HepG2 (cell line): ENCODE measurements around the gene CARD9. TPM values are rescaled to one million over a fixed set of nuclear protein-coding genes. Genes with fewer than 3 reads are reported as not detected.

Source experiments
- BRF2 ChIP-seq: sonication (generic); formaldehyde crosslinking; IDR thresholded peaks from 2 replicates; pipeline ENCODE4 v1.8.1; 2022; ENCODE audit warnings: mild to moderate bottlenecking, missing genetic modification reagents
- EP300 ChIP-seq, 3 experiments: sonication (generic) in 1 of 3; formaldehyde crosslinking in 1 of 3; IDR thresholded peaks; 2 replicates each; pipeline versions ENCODE4 v1.5.1 to v1.6.1; 2011 to 2020; ENCODE audit warnings: low read depth in 2 of 3, low read length in 2 of 3, borderline replicate concordance in 1 of 3, improper control_type of control experiment in 1 of 3, mild to moderate bottlenecking in 1 of 3, missing genetic modification reagents in 1 of 3, moderate library complexity in 1 of 3
- MAF1 ChIP-seq: sonication (generic); formaldehyde crosslinking; IDR thresholded peaks from 2 replicates; pipeline ENCODE4 v1.5.0; 2020; ENCODE audit warnings: missing genetic modification reagents, borderline replicate concordance
- NCOA1 ChIP-seq: sonication (generic); formaldehyde crosslinking; IDR thresholded peaks from 2 replicates; pipeline ENCODE4 v1.9.0; 2021; ENCODE audit warnings: missing genetic modification reagents
- NFE2L1 ChIP-seq: sonication (generic); formaldehyde crosslinking; IDR thresholded peaks from 2 replicates; pipeline ENCODE4 v1.4.0; 2020; ENCODE audit warnings: missing genetic modification reagents, mild to moderate bottlenecking, borderline replicate concordance
- NR1H2 ChIP-seq: sonication (generic); formaldehyde crosslinking; IDR thresholded peaks from 2 replicates; pipeline ENCODE4 v1.8.1; 2022; ENCODE audit warnings: low read depth, missing genetic modification reagents, borderline replicate concordance
- POLR2G ChIP-seq: fragments of 200-400 bp; formaldehyde crosslinking; IDR thresholded peaks from 2 replicates; pipeline ENCODE4 v1.6.1; 2018; ENCODE audit warnings: mild to moderate bottlenecking, low read depth, low read length, moderate library complexity
- SKI ChIP-seq: fragments of 450-650 bp; IDR thresholded peaks from one replicate; pipeline ENCODE4 v1.6.1; 2018; ENCODE audit warnings: mild to moderate bottlenecking; ENCODE audit not compliant: partially characterized antibody
- TBX2 ChIP-seq: sonication (generic); formaldehyde crosslinking; IDR thresholded peaks from 2 replicates; pipeline ENCODE4 v1.5.0; 2020; ENCODE audit warnings: missing genetic modification reagents, mild to moderate bottlenecking, borderline replicate concordance
- THYN1 ChIP-seq: sonication (generic); formaldehyde crosslinking; IDR thresholded peaks from 2 replicates; pipeline ENCODE4 v1.8.1; 2023; ENCODE audit warnings: low read depth, mild to moderate bottlenecking, moderate library complexity, missing genetic modification reagents, borderline replicate concordance
- ZBTB20 ChIP-seq: sonication (generic); formaldehyde crosslinking; IDR thresholded peaks from 2 replicates; pipeline ENCODE4 v1.8.1; 2023; ENCODE audit warnings: missing genetic modification reagents, low read depth, mild to moderate bottlenecking, borderline replicate concordance
- ZNF34 ChIP-seq: sonication (generic); formaldehyde crosslinking; IDR thresholded peaks from 2 replicates; pipeline ENCODE4 v1.4.0; 2020; ENCODE audit warnings: mild to moderate bottlenecking, missing genetic modification reagents, borderline replicate concordance
- ZNF430 ChIP-seq: sonication (generic); formaldehyde crosslinking; IDR thresholded peaks from 2 replicates; pipeline ENCODE4 v1.9.0; 2021; ENCODE audit warnings: mild to moderate bottlenecking, missing genetic modification reagents
- polyA plus RNA-seq, 8 experiments: library from polyadenylated mRNA; depleted of rRNA in 3 of 8; stranded (reverse) in 7 of 8; unstranded in 1 of 8; fragments of >200 nt; fragmentation: Illumina TruSeq in 4 of 8; extraction: Trizol in 4 of 8; gene quantifications; 2 replicates each; pipeline versions ENCODE4 v1.2.1 to v1.2.3, GENCODE V29; 2011 to 2016; ENCODE audit warnings: low read depth in 4 of 8, missing spikeins in 1 of 8, mixed read lengths in 1 of 8; ENCODE audit not compliant: insufficient read depth in 1 of 8
- total RNA-seq, 5 experiments: library from RNA; depleted of rRNA; stranded (reverse); fragments of >200 nt; fragmentation: Illumina TruSeq; extraction: Trizol; gene quantifications; 2 replicates each; pipeline ENCODE4 v1.2.3, GENCODE V29; 2016; ENCODE audit warnings: low read depth in 1 of 5
- TF ChIP-seq, protein P1 (sequence below): sonication (generic); formaldehyde crosslinking; IDR thresholded peaks from 2 replicates; pipeline ENCODE4 v1.4.0; 2020; ENCODE audit warnings: mild to moderate bottlenecking, missing genetic modification reagents
- TF ChIP-seq, protein P2 (sequence below): sonication (generic); formaldehyde crosslinking; conservative IDR thresholded peaks from 2 replicates; pipeline ENCODE4 v1.4.0; 2020; ENCODE audit warnings: missing genetic modification reagents
- TF ChIP-seq, protein P3 (sequence below): sonication (generic); formaldehyde crosslinking; IDR thresholded peaks from 2 replicates; pipeline ENCODE4 v1.4.0; 2020; ENCODE audit warnings: mild to moderate bottlenecking, missing genetic modification reagents

Gene CARD9
- total and polyA plus RNA-seq, 2 of the 13 experiments (the other 11 are each of a cell fraction or from before 2014, with no cell fraction given) = 3.3 to 7.4 TPM

GRCh38 chr9:136372561-136373299, 739 bp downstream of the CARD9 start (continued):
- TF ChIP-seq SKI (no peak), ZNF430 (CRISPR knock-in tag) (no peak), MAF1 (CRISPR knock-in tag) (peak; percentile 79; the same call in 1 of the 2 replicates), EP300 (IDR thresholded peaks at IDR 0.05; ENCODE audit: low read depth in 2 of 2, low read length in 2 of 2) (peak in 1 of 2 experiments; percentile 11; a peak in 1 of 4 replicates), EP300 (CRISPR knock-in tag; IDR thresholded peaks at IDR 0.05; ENCODE audit: borderline replicate concordance) (no peak), BRF2 (no peak), NFE2L1 (CRISPR knock-in tag) (no peak), NCOA1 (CRISPR knock-in tag) (no peak), ZBTB20 (CRISPR knock-in tag) (no peak), NR1H2 (CRISPR knock-in tag) (no peak), TBX2 (CRISPR knock-in tag) (no peak; the same call in 1 of the 2 replicates), THYN1 (no peak), ZNF34 (CRISPR knock-in tag) (peak; percentile 78; the same call in 1 of the 2 replicates), POLR2G (peak; percentile 26; the same call in 1 of the 2 replicates)
- TF ChIP-seq, protein P1, sequence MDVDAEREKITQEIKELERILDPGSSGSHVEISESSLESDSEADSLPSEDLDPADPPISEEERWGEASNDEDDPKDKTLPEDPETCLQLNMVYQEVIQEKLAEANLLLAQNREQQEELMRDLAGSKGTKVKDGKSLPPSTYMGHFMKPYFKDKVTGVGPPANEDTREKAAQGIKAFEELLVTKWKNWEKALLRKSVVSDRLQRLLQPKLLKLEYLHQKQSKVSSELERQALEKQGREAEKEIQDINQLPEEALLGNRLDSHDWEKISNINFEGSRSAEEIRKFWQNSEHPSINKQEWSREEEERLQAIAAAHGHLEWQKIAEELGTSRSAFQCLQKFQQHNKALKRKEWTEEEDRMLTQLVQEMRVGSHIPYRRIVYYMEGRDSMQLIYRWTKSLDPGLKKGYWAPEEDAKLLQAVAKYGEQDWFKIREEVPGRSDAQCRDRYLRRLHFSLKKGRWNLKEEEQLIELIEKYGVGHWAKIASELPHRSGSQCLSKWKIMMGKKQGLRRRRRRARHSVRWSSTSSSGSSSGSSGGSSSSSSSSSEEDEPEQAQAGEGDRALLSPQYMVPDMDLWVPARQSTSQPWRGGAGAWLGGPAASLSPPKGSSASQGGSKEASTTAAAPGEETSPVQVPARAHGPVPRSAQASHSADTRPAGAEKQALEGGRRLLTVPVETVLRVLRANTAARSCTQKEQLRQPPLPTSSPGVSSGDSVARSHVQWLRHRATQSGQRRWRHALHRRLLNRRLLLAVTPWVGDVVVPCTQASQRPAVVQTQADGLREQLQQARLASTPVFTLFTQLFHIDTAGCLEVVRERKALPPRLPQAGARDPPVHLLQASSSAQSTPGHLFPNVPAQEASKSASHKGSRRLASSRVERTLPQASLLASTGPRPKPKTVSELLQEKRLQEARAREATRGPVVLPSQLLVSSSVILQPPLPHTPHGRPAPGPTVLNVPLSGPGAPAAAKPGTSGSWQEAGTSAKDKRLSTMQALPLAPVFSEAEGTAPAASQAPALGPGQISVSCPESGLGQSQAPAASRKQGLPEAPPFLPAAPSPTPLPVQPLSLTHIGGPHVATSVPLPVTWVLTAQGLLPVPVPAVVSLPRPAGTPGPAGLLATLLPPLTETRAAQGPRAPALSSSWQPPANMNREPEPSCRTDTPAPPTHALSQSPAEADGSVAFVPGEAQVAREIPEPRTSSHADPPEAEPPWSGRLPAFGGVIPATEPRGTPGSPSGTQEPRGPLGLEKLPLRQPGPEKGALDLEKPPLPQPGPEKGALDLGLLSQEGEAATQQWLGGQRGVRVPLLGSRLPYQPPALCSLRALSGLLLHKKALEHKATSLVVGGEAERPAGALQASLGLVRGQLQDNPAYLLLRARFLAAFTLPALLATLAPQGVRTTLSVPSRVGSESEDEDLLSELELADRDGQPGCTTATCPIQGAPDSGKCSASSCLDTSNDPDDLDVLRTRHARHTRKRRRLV (CRISPR knock-in tag) = no peak
- TF ChIP-seq, protein P2, sequence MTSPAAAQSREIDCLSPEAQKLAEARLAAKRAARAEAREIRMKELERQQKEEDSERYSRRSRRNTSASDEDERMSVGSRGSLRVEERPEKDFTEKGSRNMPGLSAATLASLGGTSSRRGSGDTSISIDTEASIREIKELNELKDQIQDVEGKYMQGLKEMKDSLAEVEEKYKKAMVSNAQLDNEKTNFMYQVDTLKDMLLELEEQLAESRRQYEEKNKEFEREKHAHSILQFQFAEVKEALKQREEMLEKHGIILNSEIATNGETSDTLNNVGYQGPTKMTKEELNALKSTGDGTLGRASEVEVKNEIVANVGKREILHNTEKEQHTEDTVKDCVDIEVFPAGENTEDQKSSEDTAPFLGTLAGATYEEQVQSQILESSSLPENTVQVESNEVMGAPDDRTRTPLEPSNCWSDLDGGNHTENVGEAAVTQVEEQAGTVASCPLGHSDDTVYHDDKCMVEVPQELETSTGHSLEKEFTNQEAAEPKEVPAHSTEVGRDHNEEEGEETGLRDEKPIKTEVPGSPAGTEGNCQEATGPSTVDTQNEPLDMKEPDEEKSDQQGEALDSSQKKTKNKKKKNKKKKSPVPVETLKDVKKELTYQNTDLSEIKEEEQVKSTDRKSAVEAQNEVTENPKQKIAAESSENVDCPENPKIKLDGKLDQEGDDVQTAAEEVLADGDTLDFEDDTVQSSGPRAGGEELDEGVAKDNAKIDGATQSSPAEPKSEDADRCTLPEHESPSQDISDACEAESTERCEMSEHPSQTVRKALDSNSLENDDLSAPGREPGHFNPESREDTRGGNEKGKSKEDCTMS (CRISPR knock-in tag) = no peak
- TF ChIP-seq, protein P3, sequence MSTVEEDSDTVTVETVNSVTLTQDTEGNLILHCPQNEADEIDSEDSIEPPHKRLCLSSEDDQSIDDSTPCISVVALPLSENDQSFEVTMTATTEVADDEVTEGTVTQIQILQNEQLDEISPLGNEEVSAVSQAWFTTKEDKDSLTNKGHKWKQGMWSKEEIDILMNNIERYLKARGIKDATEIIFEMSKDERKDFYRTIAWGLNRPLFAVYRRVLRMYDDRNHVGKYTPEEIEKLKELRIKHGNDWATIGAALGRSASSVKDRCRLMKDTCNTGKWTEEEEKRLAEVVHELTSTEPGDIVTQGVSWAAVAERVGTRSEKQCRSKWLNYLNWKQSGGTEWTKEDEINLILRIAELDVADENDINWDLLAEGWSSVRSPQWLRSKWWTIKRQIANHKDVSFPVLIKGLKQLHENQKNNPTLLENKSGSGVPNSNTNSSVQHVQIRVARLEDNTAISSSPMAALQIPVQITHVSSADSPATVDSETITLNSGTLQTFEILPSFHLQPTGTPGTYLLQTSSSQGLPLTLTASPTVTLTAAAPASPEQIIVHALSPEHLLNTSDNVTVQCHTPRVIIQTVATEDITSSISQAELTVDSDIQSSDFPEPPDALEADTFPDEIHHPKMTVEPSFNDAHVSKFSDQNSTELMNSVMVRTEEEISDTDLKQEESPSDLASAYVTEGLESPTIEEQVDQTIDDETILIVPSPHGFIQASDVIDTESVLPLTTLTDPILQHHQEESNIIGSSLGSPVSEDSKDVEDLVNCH (CRISPR knock-in tag) = no peak
